Heart left ventricle (tissue), 13 donors: ENCODE data around the gene GPRC5A.

ENCODE experiments used
- POLR2A ChIP-seq, 2 donors: fragments of 450-650 bp; IDR thresholded peaks; one replicate each; pipeline ENCODE4 v1.6.1; 2017; ENCODE audit warnings: antibody characterized with exemption in 2 of 2, mild to moderate bottlenecking in 2 of 2, moderate library complexity in 2 of 2
- TF ChIP-seq, protein P1 (sequence below), 12 donors: fragments of 200-600 bp; sonication (generic) in 4 of 12; IDR thresholded peaks; one replicate each; pipeline versions ENCODE4 v1.5.0 to v1.8.0; 2018 to 2022; ENCODE audit warnings: antibody characterized with exemption in 12 of 12, mild to moderate bottlenecking in 5 of 12
- donor health status: ischemic (EF 13 %, LVEDD 7.1; RV severe dilation, severe dysfunction).
- donor health status: DM: no; HTN: yes; CAD: no.
- donor health status: DM: no; HTN: no; CAD: no.
- donor health status: ischemic (EF 25% LVEDD 6.9; RV normal size, moderate dysfunction).
- donor health status: ischemic (EF 25% LVEDD 5.7; RV mildly dilated, moderate dysfunction).
- donor health status: ischemic (EF 35%, LVEDD 5.7; RV mildly dilated, moderate dysfunction).
- donor health status: nonischemic (EF 11% LVEDD 7.7; RV severe dilation, severe dysfunction).
- donor health status: DM: yes; HTN: yes; CAD: no.
- donor health status: PGD.
- donor health status: ischemic (EF 29% LVEDD 5.4; RV normal size, mild dysfunction).
- donor health status: nonischemic (EF 23%, LVEDD 6.1; RV moderate dilation, normal function).

DNA sequence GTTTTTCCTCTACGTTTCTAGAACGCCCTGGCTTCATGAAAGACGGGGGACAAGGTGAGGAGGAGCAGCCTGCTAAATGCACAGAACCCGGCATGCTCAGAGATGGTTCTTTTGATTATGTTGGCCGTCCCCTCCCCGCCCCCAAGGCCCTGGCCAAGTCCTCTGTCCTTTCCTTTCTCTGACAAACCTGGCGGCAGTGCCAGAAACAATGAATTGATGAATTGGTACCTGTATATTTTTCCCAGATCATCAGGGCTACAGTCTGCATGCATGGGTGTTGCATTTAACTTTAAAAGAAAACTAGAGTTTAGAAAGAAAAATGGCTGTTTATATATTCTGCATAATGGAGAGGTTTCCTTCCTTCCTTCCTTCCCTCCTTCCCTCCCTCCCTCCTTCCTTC lies 31.6 kb downstream of the GPRC5A start:
- TF ChIP-seq, protein P1, sequence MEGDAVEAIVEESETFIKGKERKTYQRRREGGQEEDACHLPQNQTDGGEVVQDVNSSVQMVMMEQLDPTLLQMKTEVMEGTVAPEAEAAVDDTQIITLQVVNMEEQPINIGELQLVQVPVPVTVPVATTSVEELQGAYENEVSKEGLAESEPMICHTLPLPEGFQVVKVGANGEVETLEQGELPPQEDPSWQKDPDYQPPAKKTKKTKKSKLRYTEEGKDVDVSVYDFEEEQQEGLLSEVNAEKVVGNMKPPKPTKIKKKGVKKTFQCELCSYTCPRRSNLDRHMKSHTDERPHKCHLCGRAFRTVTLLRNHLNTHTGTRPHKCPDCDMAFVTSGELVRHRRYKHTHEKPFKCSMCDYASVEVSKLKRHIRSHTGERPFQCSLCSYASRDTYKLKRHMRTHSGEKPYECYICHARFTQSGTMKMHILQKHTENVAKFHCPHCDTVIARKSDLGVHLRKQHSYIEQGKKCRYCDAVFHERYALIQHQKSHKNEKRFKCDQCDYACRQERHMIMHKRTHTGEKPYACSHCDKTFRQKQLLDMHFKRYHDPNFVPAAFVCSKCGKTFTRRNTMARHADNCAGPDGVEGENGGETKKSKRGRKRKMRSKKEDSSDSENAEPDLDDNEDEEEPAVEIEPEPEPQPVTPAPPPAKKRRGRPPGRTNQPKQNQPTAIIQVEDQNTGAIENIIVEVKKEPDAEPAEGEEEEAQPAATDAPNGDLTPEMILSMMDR (IDR thresholded peaks at IDR 0.05): no peak
- TF ChIP-seq POLR2A (IDR thresholded peaks at IDR 0.05): no peak
